K562 (cell line): ENCODE results near the gene SRP72. TPM values are rescaled to one million over a fixed set of nuclear protein-coding genes. Genes with fewer than 3 reads are reported as not detected.

Experiments used
- ATAC-seq: fragments of 200-7000 bp; cut with Tn5 transposase; 3 replicates; pipeline ENCODE4 v1.9.1; 2020; ENCODE audit warnings: moderate library complexity
- BruUV-seq: library from RNA; stranded (reverse); fragments of 400-500 nt; replicated peaks from 2 replicates; lab custom pipeline; 2021; lab: Mats Ljungman, UMichigan
- CTCF ChIA-PET: fragments of 300-600 bp; formaldehyde crosslinking; extraction: SDS; loops from one replicate; lab custom pipeline; 2021; ENCODE audit warnings: low intra/inter-chr PET ratio; lab: Yijun Ruan, JAX
- POLR2A ChIA-PET: fragments of 300-600, 350-650 bp; sonication (Branson Sonifier 250); formaldehyde crosslinking; extraction: SDS; loops from one replicate; lab custom pipeline; 2021; ENCODE audit warnings: antibody characterized with exemption, inconsistent platforms; lab: Yijun Ruan, JAX
- DNase-seq, 4 experiments: peaks; one replicate each; pipeline versions ENCODE4 v3.0.0 to v3.0.0-alpha.2; 2011 to 2018; ENCODE audit warnings: low spot score in 3 of 4, mixed read lengths in 3 of 4; ENCODE audit errors: extremely low read depth in 1 of 4
- FAIRE-seq: peaks from 2 replicates; lab custom pipeline; 2011; peaks lifted over from hg19 to GRCh38; lab: Jason Lieb, UNC
- H2AFZ ChIP-seq: 2 replicates; pipeline ENCODE4 v1.6.0; 2011; ENCODE audit warnings: low read depth, low read length, control low read depth, inconsistent platforms
- H3K27ac ChIP-seq: fragments of 200-600 bp; 3 replicates; pipeline ENCODE4 v1.8.0; 2011; ENCODE audit warnings: low read depth, mild to moderate bottlenecking, control low read depth, inconsistent platforms, low read length, moderate library complexity, mixed read lengths; ENCODE audit errors: extremely low read depth
- H3K27me3 ChIP-seq, 2 experiments: fragments of 300-600 bp in 1 of 2; 2 replicates in 1 of 2; 3 replicates in 1 of 2; pipeline versions ENCODE4 v1.6.0 to v1.8.0; 2011; ENCODE audit warnings: inconsistent platforms in 2 of 2, low read length in 2 of 2, mild to moderate bottlenecking in 1 of 2, mixed read lengths in 1 of 2, moderate library complexity in 1 of 2; ENCODE audit not compliant: control insufficient read depth in 2 of 2, insufficient read depth in 2 of 2
- H3K36me3 ChIP-seq: fragments of 300-600 bp; 3 replicates; pipeline ENCODE4 v1.8.0; 2011; ENCODE audit warnings: mild to moderate bottlenecking, low read length, inconsistent platforms; ENCODE audit not compliant: control insufficient read depth, insufficient read depth
- H3K4me1 ChIP-seq, 2 experiments: fragments of 200-600 bp in 1 of 2; replicated peaks in 1 of 2; 2 replicates in 1 of 2; 3 replicates in 1 of 2; pipeline versions ENCODE4 v1.5.1 to v1.8.0; 2011; ENCODE audit warnings: inconsistent platforms in 2 of 2, low read length in 2 of 2, mild to moderate bottlenecking in 1 of 2, mixed read lengths in 1 of 2, moderate library complexity in 1 of 2; ENCODE audit not compliant: control insufficient read depth in 2 of 2, insufficient read depth in 2 of 2
- H3K4me2 ChIP-seq: 2 replicates; pipeline ENCODE4 v1.6.1; 2011; ENCODE audit warnings: low read length, control low read depth, inconsistent platforms, mixed read lengths; ENCODE audit not compliant: insufficient read depth
- H3K4me3 ChIP-seq: fragments of 200-600 bp; sonication (generic), shearing (Covaris generic); 2 replicates; pipeline ENCODE4 v1.5.1; 2016; ENCODE audit warnings: control low read depth, inconsistent platforms
- H3K79me2 ChIP-seq: fragments of 200-600 bp; 3 replicates; pipeline ENCODE4 v1.8.0; 2011; ENCODE audit warnings: low read length, inconsistent platforms; ENCODE audit not compliant: control insufficient read depth, insufficient read depth
- H3K9ac ChIP-seq, 2 experiments: 2 replicates each; pipeline versions ENCODE4 v1.6.0 to v1.6.1; 2011; ENCODE audit warnings: low read depth in 2 of 2, low read length in 2 of 2, control low read depth in 1 of 2, inconsistent platforms in 1 of 2, mild to moderate bottlenecking in 1 of 2, mixed read lengths in 1 of 2; ENCODE audit not compliant: insufficient read depth in 1 of 2
- H3K9me1 ChIP-seq: one replicate; pipeline ENCODE4 v1.6.0; 2011; ENCODE audit warnings: inconsistent platforms, mild to moderate bottlenecking, low read length, moderate library complexity; ENCODE audit not compliant: control insufficient read depth, insufficient read depth
- H3K9me3 ChIP-seq: replicated peaks from 2 replicates; pipeline ENCODE4 v1.5.1; 2011; ENCODE audit warnings: low read depth, low read length, inconsistent platforms; ENCODE audit not compliant: control insufficient read depth, insufficient read depth
- H4K20me1 ChIP-seq: replicated peaks from 2 replicates; pipeline ENCODE4 v1.6.1; 2011; ENCODE audit warnings: low read length, inconsistent platforms, mixed read lengths; ENCODE audit not compliant: control insufficient read depth, insufficient read depth
- ATF1 ChIP-seq, 2 experiments: fragments of 450-650 bp in 1 of 2; IDR thresholded peaks; 2 replicates each; pipeline ENCODE4 v1.6.1; 2016; ENCODE audit warnings: missing compliant biosample characterization in 1 of 2, missing genetic modification characterization in 1 of 2
- BRD9 ChIP-seq: fragments of 450-650 bp; IDR thresholded peaks from 2 replicates; pipeline ENCODE4 v1.6.1; 2018; ENCODE audit warnings: low read depth; ENCODE audit not compliant: partially characterized antibody
- CHCHD3 ChIP-seq: fragments of 250-450 bp; sonication (Bioruptor Pico); IDR thresholded peaks from 2 replicates; pipeline ENCODE4 v2.1.2; 2022; ENCODE audit warnings: mild to moderate bottlenecking
- CHD4 ChIP-seq: fragments of 200-600 bp; sonication (generic); IDR thresholded peaks from 3 replicates; pipeline ENCODE4 v1.6.1; 2012; ENCODE audit warnings: low read depth, mild to moderate bottlenecking, mixed read lengths, low read length, inconsistent platforms; ENCODE audit not compliant: insufficient read depth, insufficient replicate concordance, poor library complexity, severe bottlenecking
- FOSL1 ChIP-seq: fragments of 200-800 bp; sonication (Bioruptor generic); conservative IDR thresholded peaks from 2 replicates; pipeline ENCODE4 v1.6.1; 2016; ENCODE audit warnings: missing genetic modification characterization, missing compliant biosample characterization
- KDM1A ChIP-seq, 2 experiments: fragments of 450-650 bp; IDR thresholded peaks; 2 replicates each; pipeline ENCODE4 v1.6.1; 2016; ENCODE audit warnings: mild to moderate bottlenecking in 2 of 2
- POLR2B ChIP-seq: fragments of 450-650 bp; IDR thresholded peaks from 2 replicates; pipeline ENCODE4 v1.6.1; 2018; ENCODE audit warnings: low read depth; ENCODE audit not compliant: partially characterized antibody
- RBM25 ChIP-seq: fragments of 200-400 bp; formaldehyde crosslinking; IDR thresholded peaks from 2 replicates; pipeline ENCODE4 v1.6.1; 2018; ENCODE audit warnings: low read length, low read depth, moderate library complexity; ENCODE audit not compliant: severe bottlenecking
- RFX5 ChIP-seq: IDR thresholded peaks from 2 replicates; pipeline ENCODE4 v1.6.1; 2011; ENCODE audit warnings: low read depth, mild to moderate bottlenecking, improper control_type of control experiment, low read length
- THRB ChIP-seq: fragments of 450-650 bp; formaldehyde crosslinking; conservative IDR thresholded peaks from 2 replicates; pipeline ENCODE4 v1.4.0; 2022; ENCODE audit warnings: mild to moderate bottlenecking, missing genetic modification characterization
- ZBTB9 ChIP-seq: fragments of 450-650 bp; formaldehyde crosslinking; IDR thresholded peaks from 2 replicates; pipeline ENCODE4 v1.4.0; 2020; ENCODE audit warnings: mild to moderate bottlenecking, moderate library complexity
- ZNF408 ChIP-seq: fragments of 250-450 bp; sonication (Bioruptor Pico); IDR thresholded peaks from 2 replicates; pipeline ENCODE4 v1.4.0; 2020; ENCODE audit warnings: low read depth, mild to moderate bottlenecking, moderate library complexity
- ZNF431 ChIP-seq: sonication (generic); formaldehyde crosslinking; IDR thresholded peaks from 2 replicates; pipeline ENCODE4 v1.8.0; 2022; ENCODE audit warnings: mild to moderate bottlenecking, missing genetic modification reagents
- WGBS: fragments of 100-300 bp; shearing (Covaris generic); methylation state at CpG from one replicate; pipeline ENCODE4 v1.1.6; 2016; ENCODE audit warnings: low coverage, mixed read lengths; ENCODE audit not compliant: insufficient coverage; ENCODE audit errors: missing lambda C conversion rate; 5-methylcytosine and 5-hydroxymethylcytosine counted together
- in situ Hi-C: fragments of 300-500 bp; cut with MboI; formaldehyde crosslinking; loops from 4 replicates; pipeline ENCODE4 v1.15.0; 2018; ENCODE audit warnings: inconsistent platforms, mixed read lengths
- intact Hi-C: fragments of 100-400 bp; cut with micrococcal nuclease; formaldehyde crosslinking; loops from 2 replicates; pipeline ENCODE4 v1.14.2; 2022
- polyA plus RNA-seq, 8 experiments: library from polyadenylated mRNA; depleted of rRNA in 4 of 8; stranded (reverse) in 5 of 8; unstranded in 3 of 8; fragments of >200 nt; fragmentation: Nextera tagmentation in 2 of 8; fragmentation: Illumina TruSeq in 1 of 8; extraction: Ambion mirVana in 2 of 8; extraction: Trizol in 1 of 8; gene quantifications; 2 replicates each; pipeline versions ENCODE4 v1.2.1 to v1.2.3, GENCODE V29; 2011 to 2014; ENCODE audit warnings: inconsistent platforms in 1 of 8, missing spikeins in 1 of 8
- total RNA-seq, 7 experiments: library from RNA; depleted of rRNA in 6 of 7; stranded (reverse); fragments of >200 nt in 6 of 7; fragmentation: Illumina TruSeq in 2 of 7; extraction: Trizol in 2 of 7; gene quantifications; 2 replicates each; pipeline versions ENCODE4 v1.2.1 to v1.2.3, GENCODE V29; 2011 to 2021; ENCODE audit warnings: low replicate concordance in 1 of 7

Gene SRP72
- total and polyA plus RNA-seq, 9 of the 15 experiments (the other 6 are each of a cell fraction or from before 2014, with no cell fraction given), result 124 to 341 (median 202) TPM

GRCh38 chr4:56430203-56430602, 37.2 kb upstream of the SRP72 start:
- ChIA-PET CTCF (no interaction called here), POLR2A (interaction anchor here (1.2 kb wide), 1 partner anchor 43 kb away, joined by 3 read pairs; the partner anchor contains the start of gene AASDH)
- Histone ChIP-seq H2AFZ (no peak overlapping the region), H3K27me3 (no peaks in the 10 kb centered on the region), H3K9ac (no peak overlapping the region), H3K9me3 (no peaks in the 10 kb centered on the region), H3K79me2 (peaks cover 100% of the 10 kb centered on the region), H3K4me3 (no peak overlapping the region), H3K9me1 (no peaks in the 10 kb centered on the region), H3K36me3 (peaks cover 31% of the 10 kb centered on the region; the same call in 2 of the 3 replicates), H4K20me1 (peaks cover 8% of the 10 kb centered on the region; the same call in 1 of the 2 replicates), H3K27ac (no peak overlapping the region), H3K4me1 (peaks cover 11 to 12% of the 10 kb centered on the region in 2 experiments; a peak in 2 of 5 replicates), H3K4me2 (no peak overlapping the region)
- ATAC-seq (no peak), DNase-seq (no peak), FAIRE-seq (no peak)
- WGBS, result 91% methylated on average over 2 of the region's 2 CpGs
- in situ Hi-C loops (no loop called here), intact Hi-C loops (no loop called here)
- no TSS peak for BruUV-seq
- TF ChIP-seq ZBTB9 (CRISPR knock-in tag) (no peak), FOSL1 (tag) (no peak), THRB (CRISPR knock-in tag) (no peak), KDM1A (IDR thresholded peaks at IDR 0.05) (peak; percentile 20 to 46; a peak in 2 of 4 replicates), ZNF431 (CRISPR knock-in tag) (no peak), ATF1 (CRISPR knock-in tag; IDR thresholded peaks at IDR 0.05) (no peak), ATF1 (tag; IDR thresholded peaks at IDR 0.05) (no peak), BRD9 (no peak), CHD4 (peak; percentile 36), CHCHD3 (CRISPR knock-in tag) (no peak), ZNF408 (CRISPR knock-in tag) (no peak), RFX5 (no peak), POLR2B (no peak), RBM25 (peak; percentile 85)
